Left forelimb (tissue), 1 donor: ENCODE results near the gene TDRD7.

ENCODE experiments used
- DNase-seq: peaks from one replicate; pipeline ENCODE4 v3.0.0-alpha.2; 2018; ENCODE audit warnings: low spot score

The TDRD7 gene

GRCh38 chr9:97527626-97528528 is 116.0 kb downstream of the TDRD7 start:
- DNase-seq = peak; percentile 47

GRCh38 chr9:97528529-97529230 is 116.8 kb downstream of the TDRD7 start:
- DNase-seq = peak; percentile 30

GRCh38 chr9:97529363-97530076 is 117.6 kb downstream of the TDRD7 start:
- DNase-seq = peak; percentile 28

DNA sequence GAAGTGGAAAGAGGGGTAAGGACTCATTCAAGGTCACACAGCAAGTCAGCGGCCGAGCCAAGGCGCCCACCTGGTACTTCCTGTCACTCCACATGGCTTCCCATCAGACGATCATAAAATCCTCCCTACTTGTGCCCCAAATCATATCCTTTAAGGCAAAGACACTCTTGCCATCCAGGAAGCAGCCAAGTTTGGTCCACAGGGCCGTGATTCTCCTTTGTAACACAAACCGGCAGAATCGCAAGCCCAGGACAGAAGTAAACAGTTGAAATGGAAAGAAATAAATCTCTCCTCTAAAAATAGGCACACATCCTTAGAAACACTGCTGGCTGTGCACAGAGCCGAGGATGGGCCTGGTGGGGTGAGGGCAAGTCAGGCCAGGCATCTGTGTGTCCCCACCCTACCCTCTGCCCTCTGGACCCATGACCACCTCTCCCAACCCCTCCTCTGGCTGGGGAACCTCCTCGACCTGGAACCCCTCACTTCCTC is 120.0 kb downstream of the TDRD7 start:
- peak; percentile 54 for DNase-seq

GRCh38 chr9:97534185-97534584 is 122.3 kb downstream of the TDRD7 start:
- DNase-seq = peak; percentile 12

GRCh38 chr9:97534961-97535594 is 123.2 kb downstream of the TDRD7 start:
- peak; percentile 22 for DNase-seq

GRCh38 chr9:97535771-97536170 is 123.9 kb downstream of the TDRD7 start:
- DNase-seq = peak; percentile 18

- peak; percentile 55 for DNase-seq
Measured at GRCh38 chr9:97536480-97536879, 124.6 kb downstream of the TDRD7 start.

GRCh38 chr9:97543561-97543960 is 131.7 kb downstream of the TDRD7 start:
- no peak for DNase-seq

GRCh38 chr9:97545486-97545885 is 133.6 kb downstream of the TDRD7 start:
- no peak for DNase-seq
